SIG-M5 treated with dmso at 0.1 percent for 504 hours (cell line): ENCODE data around the gene ANO5.

Experiments used
- DNase-seq: peaks from one replicate; lab custom pipeline; 2025; ENCODE audit not compliant: unreplicated experiment; lab: John Stamatoyannopoulos, UW

The ANO5 gene

DNA sequence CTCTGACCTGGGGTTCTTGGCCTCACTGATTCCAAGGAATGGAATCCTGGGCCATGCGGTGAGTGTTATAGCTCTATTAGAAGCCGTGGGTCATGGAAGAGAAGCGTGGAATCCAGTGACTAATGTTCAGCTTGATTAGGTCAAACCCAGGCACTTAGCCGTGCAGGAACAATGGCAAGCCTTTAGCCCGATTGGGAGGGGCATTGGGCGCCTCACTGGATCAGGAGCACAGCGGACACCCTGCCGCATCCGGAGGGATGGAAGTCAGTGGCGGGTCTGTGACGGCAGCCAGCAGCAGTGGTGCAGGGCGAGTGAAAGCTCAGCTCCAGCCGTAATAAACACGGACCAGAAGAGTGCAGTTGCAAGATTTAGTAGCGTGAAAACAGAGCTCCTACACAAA lies 124.8 kb downstream of the ANO5 start:
- no peak for DNase-seq

DNA sequence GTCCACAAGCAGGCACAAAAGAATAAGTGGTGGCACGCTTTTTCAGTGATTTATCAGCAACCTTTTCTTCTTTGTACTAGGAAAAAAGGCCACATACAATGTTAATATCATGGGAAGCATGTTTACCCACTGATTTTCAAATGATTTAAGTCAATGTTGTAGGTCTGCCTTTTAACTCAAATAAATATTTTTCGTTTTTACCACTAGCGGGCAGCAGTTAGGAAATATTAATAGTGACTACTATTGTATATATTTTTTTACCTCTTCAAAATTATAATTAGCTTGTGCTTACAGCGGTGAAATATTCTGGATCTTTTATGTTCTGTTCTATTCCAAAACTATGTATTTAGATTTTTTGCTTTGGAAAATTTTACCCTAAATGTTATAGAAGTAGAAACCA lies 138.9 kb downstream of the ANO5 start:
- no peak for DNase-seq
